Fibroblast of mammary gland (primary cell): ENCODE results near the gene IARS1.

Experiments
- DNase-seq: peaks from one replicate; pipeline ENCODE4 v3.0.0-alpha.2; 2010; ENCODE audit warnings: low read depth
- H3K4me3 ChIP-seq: 2 replicates; pipeline ENCODE4 v1.5.1; 2011; ENCODE audit warnings: low read depth, mild to moderate bottlenecking, low read length, moderate library complexity; ENCODE audit not compliant: control insufficient read depth
- TF ChIP-seq, protein P1 (sequence below): conservative IDR thresholded peaks from 2 replicates; pipeline ENCODE4 v1.5.1; 2011; ENCODE audit warnings: low read depth, low read length, inconsistent platforms; ENCODE audit not compliant: control insufficient read depth, insufficient read depth

The IARS1 gene

DNA sequence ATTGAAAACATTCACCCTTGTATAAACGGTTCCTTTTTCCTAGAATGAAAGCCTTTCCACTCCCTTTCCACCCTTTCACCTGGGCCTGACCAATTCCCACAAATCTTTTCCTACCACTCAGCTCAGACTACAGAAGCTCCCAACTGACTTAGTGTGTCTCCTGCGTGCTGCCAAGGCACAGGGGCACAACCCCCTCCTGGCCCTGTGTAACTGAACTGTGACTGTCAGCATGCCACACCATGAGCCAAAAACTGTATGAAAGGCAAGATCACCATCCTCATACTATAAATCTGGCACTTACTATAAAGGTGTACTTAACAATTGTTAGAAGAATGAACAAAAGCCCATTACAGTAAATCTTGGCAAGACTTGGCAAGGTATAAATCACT is 20.1 kb upstream of the IARS1 start:
- TF ChIP-seq, protein P1, sequence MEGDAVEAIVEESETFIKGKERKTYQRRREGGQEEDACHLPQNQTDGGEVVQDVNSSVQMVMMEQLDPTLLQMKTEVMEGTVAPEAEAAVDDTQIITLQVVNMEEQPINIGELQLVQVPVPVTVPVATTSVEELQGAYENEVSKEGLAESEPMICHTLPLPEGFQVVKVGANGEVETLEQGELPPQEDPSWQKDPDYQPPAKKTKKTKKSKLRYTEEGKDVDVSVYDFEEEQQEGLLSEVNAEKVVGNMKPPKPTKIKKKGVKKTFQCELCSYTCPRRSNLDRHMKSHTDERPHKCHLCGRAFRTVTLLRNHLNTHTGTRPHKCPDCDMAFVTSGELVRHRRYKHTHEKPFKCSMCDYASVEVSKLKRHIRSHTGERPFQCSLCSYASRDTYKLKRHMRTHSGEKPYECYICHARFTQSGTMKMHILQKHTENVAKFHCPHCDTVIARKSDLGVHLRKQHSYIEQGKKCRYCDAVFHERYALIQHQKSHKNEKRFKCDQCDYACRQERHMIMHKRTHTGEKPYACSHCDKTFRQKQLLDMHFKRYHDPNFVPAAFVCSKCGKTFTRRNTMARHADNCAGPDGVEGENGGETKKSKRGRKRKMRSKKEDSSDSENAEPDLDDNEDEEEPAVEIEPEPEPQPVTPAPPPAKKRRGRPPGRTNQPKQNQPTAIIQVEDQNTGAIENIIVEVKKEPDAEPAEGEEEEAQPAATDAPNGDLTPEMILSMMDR, result no peak
- no peak overlapping the region for H3K4me3 ChIP-seq
- no peak for DNase-seq

DNA sequence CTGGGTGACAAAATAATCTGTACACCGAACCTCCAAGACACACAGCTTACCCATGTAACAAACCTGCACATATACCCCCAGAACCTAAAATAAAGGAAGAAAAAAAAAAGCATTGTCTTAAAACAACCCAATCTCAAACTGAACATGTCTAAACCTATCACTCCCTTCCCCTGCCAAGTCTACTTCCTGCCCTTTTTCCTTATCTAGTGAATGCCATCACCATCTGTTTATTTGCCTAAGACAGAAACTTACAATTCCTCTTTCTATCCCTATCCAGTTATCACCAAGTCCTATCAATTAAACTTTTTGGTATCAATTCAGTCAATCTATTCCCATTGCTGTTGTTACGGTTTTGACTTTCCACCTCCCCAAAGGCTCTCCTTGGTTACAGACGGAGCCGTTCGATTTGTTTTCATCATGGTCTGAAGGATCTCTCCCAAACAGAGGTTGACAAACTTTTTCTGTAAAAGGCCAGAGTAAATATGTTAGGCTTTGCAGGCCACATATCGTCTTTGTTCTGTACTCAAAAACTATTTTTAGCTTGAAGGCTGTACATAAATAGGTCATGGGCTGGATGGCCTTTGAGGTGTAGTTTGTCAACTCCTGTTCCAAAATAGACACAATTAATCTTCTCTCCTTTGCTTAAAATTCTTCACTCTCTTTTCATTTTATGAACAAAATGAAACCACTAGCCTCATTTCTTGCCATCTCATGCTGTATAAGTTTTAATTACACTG is 19.6 kb upstream of the IARS1 start:
- TF ChIP-seq, protein P1, result no peak
- H3K4me3 ChIP-seq, result no peak overlapping the region
- DNase-seq, result no peak

DNA sequence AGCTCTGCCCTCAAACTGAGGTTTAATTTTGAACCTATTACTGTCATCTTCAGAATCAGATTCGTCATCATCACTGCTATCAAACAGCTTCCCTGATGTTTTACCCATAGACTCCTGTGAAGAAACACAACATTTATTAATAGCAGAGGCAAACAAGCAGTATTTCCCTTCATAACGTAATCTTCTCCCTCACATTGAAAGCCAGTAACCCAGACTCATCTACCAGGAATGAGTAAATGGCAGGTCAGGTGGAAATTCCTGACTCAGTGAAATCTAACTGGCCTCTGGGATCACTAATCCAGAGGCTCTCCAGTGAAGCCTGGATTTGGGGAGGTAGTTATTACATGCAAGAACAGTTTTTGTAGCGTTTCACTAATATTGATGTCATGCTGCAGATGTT is 17.1 kb upstream of the IARS1 start:
- TF ChIP-seq, protein P1, result no peak
- DNase-seq, result no peak

DNA sequence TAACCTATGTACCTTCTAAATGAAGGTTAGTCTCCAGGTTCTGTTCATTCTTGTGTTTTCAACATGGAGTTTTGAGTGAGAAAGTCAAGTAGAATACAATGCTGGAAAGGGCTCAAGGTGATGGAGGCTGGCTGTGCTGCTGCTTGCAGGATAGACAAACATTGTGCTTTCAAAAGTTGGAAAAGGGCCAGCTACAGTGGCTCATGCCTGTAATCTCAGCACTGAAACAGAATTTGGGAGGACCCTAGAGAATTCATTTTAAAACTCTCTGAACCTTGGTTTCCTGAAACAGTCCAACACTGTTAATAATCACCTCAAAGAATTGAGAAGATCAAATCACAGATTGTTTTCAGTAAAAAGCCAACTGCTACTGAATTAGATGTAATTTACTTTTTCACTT is 15.4 kb upstream of the IARS1 start:
- peak; percentile 37 for DNase-seq
- no peak overlapping the region for H3K4me3 ChIP-seq
- TF ChIP-seq, protein P1, result no peak

More for the DNA sequence above, 17.1 kb upstream of the IARS1 start:
- no peak overlapping the region for H3K4me3 ChIP-seq

DNA sequence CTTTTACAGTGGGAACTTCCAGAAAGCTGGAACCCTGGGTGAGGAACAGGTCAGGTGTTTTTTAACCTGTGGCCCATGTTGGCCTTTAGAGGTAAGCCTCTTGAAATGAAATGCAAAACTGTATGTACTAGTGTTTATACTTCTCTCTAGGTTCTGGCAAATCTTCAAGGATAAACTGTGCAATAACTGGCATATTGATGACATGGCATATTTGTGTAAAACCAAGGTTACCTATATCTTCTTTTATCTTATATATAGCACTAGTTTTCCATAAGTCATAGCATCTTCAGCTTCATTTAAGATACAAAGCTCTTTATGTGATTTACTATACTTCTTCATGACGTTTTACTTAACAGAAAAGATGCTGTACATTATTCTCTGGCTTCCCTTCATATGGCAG is 7.4 kb upstream of the IARS1 start:
- DNase-seq, result no peak
- TF ChIP-seq, protein P1, result no peak
- no peak overlapping the region for H3K4me3 ChIP-seq

DNA sequence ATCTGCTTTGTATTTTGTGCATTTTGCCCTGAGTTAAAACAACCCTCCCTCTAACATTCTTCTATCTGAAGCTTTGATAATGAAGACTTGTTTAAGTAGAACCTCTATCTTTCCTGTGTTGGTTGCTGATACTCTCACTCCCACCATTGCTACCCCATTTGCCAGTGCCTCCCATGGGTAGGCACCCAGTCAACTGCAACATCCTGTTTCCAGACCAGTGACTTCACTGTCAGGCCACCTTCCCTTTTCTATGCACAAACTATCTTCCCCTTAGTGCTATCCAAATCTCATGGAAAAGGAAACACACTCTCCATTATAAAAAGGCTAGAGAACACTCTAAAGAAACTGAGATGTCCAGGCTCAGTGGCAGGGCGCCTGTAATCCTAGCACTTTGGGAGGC is 5.6 kb upstream of the IARS1 start:
- no peak overlapping the region for H3K4me3 ChIP-seq
- no peak for DNase-seq

More for the DNA sequence above, 5.6 kb upstream of the IARS1 start:
- TF ChIP-seq, protein P1, result no peak
